HG03469 (cell line): ENCODE measurements around the gene VOPP1.
A peak's percentile ranks its signal among the peaks of the same experiment; 100 is the strongest.
"Not testable (repeated sequence)": the region's sequence is repeated elsewhere in the genome, so short reads cannot be mapped to it uniquely, and the experiment has no call there.

ENCODE experiments used
- ATAC-seq: cut with Tn5 transposase; IDR thresholded peaks from one replicate; pipeline ENCODE4 v1.9.1; 2021; ENCODE audit warnings: mild to moderate bottlenecking, moderate library complexity, moderate number of reproducible peaks; ENCODE audit not compliant: unreplicated experiment

VOPP1 gene

DNA sequence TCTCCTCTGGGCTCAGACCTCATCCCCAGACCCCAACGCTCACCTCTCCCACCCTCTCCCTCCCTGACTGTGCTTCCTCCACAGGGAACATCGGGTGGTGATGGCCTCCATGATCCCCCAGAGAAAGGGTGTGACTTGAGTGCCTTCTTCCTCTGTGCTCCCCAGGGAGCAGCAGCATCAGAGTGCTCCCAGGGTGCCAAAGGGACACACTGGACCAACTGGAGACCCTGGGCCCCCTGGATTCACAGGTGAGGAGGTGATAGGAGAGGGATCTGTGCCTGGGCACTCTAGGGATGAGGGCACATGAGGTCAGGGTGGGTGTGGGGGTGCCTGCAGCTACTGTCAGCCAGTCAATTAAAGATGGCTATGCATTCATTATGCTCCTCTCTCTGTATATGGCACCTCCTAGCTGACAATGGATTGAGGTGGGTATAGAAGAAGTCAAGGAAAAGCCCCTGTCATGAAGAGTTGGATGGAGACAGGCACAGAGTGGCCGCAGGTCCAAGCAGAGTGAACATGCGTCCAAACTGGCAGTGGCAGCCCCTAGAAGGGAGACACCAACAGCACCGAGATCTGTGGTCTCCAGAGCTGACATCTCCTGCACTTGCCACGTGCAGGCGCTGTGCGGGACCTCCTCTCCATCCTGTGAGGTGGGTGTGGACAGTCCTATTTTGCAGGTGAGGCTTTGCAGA is 15.5 kb upstream of the VOPP1 start:
- ATAC-seq: no peak

DNA sequence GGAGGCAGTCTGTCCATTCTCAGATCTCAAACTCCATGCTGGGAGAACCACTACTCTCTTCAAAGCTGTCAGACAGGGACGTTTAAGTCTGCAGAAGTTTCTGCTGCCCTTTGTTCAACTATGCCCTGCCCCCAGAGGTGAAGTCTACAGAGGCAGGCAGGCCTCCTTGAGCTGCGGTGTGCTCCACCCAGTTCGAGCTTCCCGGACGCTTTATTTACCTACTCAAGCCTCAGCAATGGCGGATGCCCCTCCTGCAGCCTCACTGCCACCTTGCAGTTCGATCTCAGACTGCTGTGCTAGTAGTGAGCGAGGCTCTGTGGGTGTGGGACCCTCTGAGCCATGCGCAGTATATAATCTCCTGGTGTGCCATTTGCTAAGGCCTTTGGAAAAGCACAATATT is 10.4 kb upstream of the VOPP1 start:
- not testable (repeated sequence) for ATAC-seq

DNA sequence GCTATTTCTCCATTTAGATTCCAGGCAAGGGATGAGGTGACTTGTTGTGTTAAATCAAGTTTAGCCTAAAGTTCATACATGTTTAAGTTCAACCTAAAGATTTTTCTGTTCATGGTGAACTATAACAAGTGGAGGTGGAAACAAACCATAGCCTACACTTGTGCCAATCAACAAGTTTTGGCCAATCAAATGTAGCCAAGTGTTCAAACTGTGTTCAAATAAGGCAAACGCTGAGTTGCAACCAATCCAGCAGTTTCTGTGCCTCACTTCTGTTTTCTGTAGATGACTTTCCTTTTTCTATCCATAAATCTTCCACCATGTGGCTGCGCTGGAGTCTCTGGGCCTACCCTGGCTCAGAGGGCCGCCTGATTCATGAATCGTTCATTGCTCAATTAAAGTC is 4.5 kb upstream of the VOPP1 start:
- ATAC-seq: no peak

DNA sequence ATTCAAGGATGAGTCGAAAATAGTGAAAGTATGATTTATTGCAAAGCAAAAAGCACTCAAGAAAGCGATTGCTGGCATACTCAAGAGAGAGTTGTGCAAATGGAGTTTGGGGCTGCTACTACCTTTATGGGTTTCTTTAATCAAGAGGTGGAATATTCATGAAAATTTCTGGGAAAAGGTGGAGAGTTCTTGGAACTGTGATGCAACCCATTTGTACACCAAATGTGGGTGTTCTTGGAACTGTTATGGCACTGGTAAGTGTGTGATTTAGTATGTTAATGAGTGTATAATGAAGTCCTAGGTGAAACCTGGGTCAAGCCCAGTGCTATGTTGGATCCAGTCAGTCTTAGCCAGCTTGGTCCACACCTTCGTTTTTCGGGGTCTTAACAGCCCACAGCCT is 3.4 kb upstream of the VOPP1 start:
- ATAC-seq: no peak

DNA sequence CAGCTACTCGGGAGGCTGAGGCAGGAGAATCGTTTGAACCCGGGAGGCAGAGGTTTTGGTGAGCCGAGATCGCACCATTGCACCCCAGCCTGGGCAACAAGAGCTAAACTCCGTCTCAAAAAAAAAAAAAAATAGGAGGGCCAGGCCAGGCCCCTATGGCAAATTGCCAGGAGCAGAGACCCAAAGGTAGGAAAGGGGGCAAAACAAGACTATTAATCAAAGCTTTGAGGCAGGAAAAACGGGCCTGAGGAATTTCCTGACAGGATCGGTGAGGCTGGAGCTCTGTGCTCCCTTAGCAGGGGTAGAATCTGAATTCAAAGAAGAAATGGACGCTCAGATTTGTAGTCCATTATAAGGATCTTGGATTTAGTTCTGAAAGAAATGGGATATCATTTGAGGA is 2.8 kb upstream of the VOPP1 start:
- ATAC-seq: no peak

DNA sequence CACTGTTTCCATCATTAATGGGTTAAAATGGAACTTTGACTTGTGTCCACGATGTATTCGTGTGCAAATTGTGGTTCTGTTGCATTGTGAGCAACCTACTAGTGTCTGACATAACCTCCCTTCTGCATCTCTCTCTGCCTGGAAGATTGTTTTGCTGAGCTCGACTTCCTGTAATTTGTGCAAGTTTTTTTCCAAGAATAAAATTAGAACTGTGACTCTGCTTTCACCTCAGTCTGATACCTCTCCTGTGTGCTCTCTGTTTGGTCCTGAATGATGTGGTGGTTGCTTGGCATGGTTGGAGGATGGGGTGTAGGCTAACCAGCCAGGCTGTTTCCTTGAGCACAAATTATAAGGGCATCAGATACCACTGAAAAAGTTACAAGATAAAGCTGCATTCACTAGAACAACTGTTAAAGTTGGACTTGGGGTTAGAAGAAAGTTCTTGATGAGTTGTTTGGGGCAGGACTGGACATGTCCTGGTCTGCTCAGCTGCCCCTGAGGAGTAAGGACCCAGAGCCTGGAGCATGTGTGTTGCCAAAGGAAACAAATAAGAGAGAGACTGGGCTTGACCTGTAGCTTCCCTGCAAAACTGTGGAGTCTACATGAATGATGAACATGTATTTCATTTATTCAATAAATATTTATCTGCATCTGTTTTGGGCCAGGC is 1.9 kb upstream of the VOPP1 start:
- no peak for ATAC-seq

DNA sequence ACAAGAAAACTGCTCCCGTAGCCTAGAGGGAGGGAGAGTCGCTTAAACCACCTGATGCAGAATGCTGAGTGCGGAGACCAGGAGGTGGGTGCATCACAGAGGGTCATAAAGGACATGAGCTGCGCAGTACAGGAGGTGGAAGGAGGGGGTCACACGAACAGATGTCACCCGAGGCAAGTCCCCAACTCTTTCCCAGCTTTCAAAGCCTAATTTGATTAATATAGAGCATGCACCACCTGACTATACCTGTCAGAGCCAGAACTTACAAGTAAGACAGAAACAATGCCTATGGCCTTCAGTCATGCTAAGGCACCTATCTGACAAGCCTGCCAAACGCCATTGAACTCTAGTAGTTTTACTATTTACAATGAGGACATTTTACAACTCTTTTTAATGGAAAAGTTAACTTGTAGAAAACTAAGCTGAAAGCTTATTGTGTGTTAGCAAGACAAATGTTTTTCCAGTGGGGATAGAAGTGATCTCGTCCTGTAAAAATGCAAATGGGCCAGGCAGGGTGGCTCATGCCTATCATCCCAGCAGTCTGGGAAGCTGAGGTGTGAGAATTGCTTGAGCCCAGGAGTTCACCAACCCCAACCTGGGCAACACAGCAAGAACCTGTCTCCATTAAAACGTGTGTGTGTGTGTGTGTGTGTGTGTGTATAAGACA is 1.1 kb upstream of the VOPP1 start:
- ATAC-seq: no peak

DNA sequence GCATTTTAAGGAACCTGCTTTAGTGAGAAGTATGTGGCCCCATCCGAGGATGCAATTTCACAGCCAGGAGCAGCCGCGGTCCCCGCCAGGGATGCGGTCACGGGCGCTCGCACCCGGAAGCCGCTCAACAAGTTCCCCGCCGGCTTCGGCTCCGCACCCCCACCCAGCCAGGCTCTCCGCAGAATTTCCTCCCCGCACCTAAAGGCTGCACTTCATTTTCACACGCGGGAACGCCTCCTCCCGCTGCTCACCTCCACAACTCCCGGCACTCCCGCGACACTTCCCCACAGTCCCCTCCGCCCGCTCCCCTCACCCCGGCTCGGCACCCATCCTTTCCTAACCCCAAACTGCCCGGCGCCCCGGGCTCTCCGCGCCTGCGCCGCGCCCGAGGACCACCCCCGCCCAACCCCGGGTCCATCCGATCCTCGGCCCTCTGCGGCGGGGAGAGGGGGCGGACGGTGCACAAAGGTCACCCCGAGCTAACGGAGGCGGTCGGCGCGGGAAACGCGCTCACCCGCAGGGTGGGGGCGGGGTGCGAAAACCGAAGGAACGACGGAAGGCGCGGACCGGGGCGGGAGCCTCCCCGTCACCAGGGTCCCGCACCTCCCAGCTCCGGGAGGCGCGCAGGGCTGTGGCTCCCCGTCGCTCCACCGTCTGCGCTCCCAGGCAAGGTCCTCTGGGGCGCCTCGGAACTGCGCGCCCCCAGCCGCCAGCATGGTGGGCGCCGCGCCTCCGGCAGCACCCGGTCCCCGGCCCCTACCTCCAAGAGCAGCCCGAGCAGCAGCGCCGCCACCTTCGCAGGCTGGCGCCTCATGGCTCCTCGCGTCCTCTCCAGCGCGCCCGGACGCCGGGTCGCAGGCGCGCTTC is 558 bp downstream of the VOPP1 start:
- peak; percentile 13 for ATAC-seq

DNA sequence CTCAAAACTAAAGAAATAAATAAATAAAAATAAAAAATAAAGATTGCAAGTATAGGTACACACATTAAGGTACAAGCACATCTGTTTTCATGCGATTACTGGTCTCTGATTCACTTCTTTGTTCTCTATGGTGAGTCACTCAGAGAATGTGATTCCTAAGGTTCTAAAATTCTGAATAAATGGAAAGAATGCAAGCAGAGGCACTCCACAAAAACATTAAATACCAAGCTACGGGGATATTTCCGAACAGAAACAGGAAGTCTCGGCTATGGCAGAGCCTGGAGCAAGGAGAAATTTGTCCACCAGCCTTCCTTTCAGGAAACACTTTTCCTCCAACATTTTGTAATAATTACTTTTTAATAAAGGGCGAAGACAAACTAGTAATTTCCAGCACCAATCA is 1.4 kb downstream of the VOPP1 start:
- no peak for ATAC-seq

DNA sequence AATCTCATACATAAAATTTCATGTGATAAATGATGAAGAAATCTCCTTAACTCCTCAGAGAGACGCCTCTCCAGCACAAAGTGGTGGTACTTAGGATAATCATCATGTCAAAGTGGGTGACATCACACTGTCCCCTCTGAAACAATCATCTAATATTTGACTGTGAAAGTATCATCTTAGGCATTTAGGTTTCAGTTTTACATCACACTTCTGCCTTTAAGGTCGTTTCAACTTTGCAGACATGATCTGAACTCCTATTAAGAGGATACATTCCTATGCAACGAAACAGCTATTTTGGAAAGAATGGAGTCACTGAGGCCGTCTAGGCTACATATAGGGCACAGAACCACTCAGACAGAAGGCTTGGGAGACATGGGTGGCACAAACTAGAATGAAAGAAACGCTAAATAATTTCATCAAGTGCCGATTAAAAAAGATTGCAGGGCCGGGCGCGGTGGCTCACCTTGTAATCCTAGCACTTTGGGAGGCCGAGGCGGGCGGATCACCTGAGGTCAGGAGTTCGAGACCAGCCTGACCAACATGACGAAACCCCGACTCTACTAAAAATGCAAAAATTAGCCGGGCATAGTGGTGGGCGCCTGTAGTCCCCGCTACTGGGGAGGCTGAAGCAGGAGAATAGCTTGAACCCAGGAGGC is 2.0 kb downstream of the VOPP1 start:
- ATAC-seq: peak; percentile 27

DNA sequence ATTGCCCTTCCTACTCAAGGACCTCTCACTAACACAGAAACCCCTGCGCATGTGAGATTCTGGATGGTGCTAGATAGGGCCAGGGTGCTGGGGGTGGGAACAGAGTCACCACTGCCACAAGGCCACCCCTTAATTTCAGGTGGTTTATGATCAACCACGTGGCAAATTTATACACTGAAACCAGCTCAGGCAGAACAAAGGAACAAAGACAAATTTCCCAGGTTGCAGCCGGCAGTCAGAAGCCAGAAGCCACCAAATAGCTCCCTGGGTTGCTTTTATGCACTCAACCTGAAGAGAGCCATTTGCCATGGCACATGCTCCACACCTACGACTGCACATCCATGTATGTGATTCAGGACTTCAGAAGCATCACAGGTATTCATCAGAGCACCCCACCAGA is 2.5 kb downstream of the VOPP1 start:
- ATAC-seq: no peak

DNA sequence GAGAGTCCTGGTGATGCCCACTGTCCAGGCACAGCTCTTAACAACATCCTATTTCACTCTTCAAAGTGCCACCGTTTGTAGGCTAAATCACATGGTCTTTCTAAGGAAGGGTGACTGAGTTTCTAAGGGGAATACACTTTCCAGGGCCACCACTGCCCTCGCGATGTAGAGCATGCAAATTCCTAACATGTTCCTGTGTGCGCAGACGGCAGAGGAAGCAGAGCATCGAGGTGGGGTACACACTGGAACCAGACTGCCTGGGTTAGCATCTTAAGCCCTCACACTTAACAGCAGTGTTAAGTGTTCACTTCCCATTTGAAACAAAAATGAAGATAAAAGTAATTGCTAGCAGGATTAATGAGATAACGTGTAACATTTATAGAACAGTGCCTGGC is 3.0 kb downstream of the VOPP1 start:
- no peak for ATAC-seq

DNA sequence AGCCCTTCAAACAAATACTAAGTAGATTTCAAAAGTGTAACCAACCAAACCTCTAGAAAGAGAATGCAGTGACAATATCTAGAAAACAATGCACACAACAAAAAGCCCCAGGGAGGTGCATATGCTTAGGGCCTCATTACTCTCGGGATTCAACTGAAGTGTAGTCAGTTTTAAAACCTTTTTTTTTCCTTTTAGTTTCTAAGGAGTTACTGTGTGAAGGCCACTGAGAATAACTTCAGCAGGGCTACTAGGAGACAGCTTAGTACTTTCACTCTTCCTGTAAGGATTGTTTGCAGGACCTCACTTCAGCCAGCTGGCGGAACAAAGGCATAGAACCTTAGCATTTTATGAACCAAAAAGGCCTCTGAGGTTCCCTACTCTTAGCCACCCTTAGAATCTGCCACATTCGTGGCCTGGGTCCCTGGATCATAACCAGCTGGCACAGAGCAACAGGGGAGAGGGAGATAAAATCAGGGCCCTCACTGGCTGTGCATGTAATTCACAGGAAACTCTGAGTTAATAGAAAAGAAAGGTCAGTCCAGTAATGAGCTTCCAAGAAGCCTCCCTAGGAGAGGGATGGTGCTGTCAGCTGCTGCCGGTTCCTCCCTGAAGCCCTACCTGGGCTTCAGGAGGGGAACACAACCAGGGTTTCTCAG is 3.6 kb downstream of the VOPP1 start:
- ATAC-seq: no peak

DNA sequence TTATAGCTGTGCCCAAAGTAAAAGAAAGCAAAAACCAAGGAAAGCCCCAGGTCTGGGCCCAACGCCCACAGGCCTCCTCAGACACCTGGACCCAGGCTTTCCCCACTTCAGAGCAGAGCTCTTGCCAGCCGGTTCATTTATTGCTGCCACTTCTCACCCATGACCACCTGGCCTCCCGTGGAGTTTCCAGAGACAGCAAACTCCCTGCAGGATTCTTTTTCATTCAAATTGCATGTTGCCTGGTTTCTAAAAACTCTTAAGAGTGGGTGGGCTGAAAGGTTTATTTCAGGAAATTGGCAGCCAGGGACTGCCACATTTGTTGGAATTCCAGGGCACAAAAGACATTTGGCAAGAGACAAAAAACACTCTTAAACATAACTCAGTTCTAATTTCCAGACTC is 4.7 kb downstream of the VOPP1 start:
- ATAC-seq: no peak

DNA sequence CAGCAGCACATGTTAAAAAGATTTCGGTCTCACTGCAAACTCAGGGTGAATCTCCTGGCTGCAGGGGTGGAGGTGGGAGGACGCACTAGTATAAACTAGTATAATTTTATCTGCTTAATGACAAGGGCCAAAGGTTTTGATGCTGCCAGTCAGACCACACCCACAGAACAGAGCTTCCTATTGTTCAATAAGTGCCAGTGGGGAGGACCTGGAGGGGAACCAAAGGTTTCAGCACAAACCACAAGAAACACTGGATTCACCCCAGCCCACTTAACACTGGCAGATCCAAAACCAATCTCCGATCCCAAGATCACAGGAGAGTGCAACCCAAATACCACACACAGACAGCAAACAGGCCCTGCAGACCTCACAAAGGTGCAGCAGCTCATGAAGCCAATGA is 6.6 kb downstream of the VOPP1 start:
- no peak for ATAC-seq

DNA sequence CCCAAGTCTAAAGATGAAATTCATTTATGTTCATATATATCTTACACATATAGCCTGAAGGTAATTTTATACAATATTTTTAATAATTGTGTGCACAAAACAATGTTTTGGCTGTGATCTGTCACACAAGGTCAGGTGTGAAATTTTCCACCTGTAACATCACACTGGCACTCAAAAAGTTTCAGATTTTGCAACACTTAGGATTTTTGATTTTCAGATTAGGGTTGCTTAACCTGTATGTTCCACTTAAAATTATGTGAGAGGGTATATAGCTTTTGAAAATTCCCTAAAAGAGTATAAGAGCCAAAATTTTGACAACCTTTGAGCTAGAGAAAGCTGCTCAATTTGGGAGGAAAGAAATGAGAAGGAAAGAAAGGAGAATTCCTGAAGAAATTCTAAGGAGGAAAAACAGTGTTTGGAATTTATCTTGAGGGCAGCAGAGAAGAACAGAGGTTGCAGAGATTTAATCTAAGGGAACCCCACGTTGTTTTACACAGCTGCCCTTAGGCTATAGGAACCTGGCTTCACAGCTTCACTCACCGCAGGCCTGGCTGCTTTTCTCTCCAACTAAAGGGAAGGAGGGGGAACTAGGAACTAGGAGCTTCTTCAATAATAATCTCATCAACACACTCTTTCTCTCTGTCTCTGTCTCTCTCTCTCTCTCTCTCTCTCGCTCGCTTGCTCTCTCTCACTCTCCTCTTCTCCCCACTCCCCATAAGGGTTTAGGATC is 8.5 kb downstream of the VOPP1 start:
- no peak for ATAC-seq

DNA sequence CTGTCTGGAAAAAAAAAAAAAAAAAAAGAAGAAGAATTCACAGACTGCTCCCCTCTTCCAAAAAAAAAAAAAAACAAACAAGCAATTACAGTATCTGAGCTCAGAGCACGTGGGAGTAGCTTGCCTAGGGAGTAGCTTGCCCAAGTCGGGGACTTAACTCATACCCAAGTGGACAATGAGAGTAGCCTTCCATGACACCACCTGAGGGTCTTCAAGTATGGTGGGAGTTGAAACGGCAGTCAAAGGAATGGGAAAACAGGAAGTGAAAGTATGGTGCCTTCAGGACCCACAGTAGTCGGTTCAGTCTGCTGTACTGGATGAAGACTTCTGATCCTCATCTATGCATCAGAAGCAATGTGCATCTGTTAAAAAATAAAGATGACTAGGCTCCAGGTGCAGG is 10.6 kb downstream of the VOPP1 start:
- ATAC-seq: no peak

DNA sequence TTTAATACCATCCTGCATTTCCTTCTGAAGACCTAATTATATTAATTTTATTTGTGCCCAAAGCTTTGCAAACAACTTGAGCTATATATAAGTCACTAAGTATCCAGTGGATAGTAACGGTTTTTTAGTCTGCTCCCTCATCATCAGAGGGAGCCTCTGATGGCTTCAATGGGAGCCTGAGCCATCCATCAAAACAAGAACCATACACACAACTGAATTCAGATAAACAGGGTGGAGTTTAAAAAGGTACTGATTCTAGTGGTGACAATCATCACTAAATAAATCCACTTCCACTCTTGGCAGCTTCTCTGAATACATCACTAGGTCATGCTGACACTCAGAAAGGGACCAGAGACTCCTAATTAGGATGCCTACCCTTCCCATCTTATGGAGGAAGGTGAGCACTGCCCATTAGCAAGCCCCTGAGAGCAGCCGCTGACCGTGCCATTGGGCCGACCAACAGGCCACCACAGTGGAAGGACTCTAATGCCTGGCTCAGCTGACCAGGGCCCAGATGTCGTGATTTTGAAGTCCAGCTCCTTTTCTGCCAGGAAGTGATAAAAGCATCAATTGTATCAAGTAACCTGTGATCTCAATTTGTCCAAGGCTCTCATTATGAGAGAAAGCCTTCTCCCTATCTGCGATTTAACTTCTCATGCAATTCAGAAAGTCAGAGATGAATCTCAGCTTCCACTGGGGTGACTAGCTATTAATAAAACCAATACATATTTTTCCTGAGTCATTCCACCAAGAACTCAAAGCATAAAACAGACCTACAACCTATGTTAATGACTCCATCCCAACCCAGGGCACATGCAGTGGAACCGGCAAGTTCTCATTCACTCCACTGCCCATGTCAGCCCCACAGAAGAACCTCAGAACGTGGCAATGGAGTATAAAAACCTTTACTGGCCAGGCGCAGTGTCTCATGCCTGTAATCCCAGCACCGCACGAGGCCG is 13.1 kb downstream of the VOPP1 start:
- no peak for ATAC-seq
